HG02870 (cell line): ENCODE results near the gene CRYBB3.

ENCODE experiments used
- ATAC-seq: cut with Tn5 transposase; IDR thresholded peaks from one replicate; pipeline ENCODE4 v1.9.1; 2021; ENCODE audit warnings: mild to moderate bottlenecking, moderate library complexity; ENCODE audit not compliant: unreplicated experiment

Gene CRYBB3

GRCh38 chr22:25199731-25200520, at the start of gene CRYBB3:
TSS of gene CRYBB3 (plus strand) at chr22:25199858. CDS start at chr22:25201397, 1,539 bp downstream.
- ATAC-seq, result no peak

- no peak for ATAC-seq
Observed at GRCh38 chr22:25153961-25154666, 45.5 kb upstream of the CRYBB3 start.

- ATAC-seq, result no peak
Observed at GRCh38 chr22:25154667-25154999, 45.0 kb upstream of the CRYBB3 start.

- ATAC-seq, result no peak
Observed at GRCh38 chr22:25156736-25157135, 42.9 kb upstream of the CRYBB3 start.

- ATAC-seq, result no peak
Observed at GRCh38 chr22:25159028-25159427, 40.6 kb upstream of the CRYBB3 start.

GRCh38 chr22:25160120-25160996, 39.3 kb upstream of the CRYBB3 start:
- ATAC-seq, result no peak

GRCh38 chr22:25161017-25161915, 38.4 kb upstream of the CRYBB3 start:
- ATAC-seq, result no peak

GRCh38 chr22:25161916-25162530, 37.6 kb upstream of the CRYBB3 start:
- no peak for ATAC-seq

- ATAC-seq, result no peak
Observed at GRCh38 chr22:25162561-25162960, 37.1 kb upstream of the CRYBB3 start.

- no peak for ATAC-seq
Observed at GRCh38 chr22:25165785-25166184, 33.9 kb upstream of the CRYBB3 start.

- ATAC-seq, result no peak
Observed at GRCh38 chr22:25166266-25167040, 33.2 kb upstream of the CRYBB3 start.

- ATAC-seq, result no peak
Observed at GRCh38 chr22:25167082-25167481, 32.6 kb upstream of the CRYBB3 start.

- no peak for ATAC-seq
Observed at GRCh38 chr22:25167834-25168601, 31.6 kb upstream of the CRYBB3 start.

- ATAC-seq, result no peak
Observed at GRCh38 chr22:25169278-25170031, 30.2 kb upstream of the CRYBB3 start.

- ATAC-seq, result no peak
Observed at GRCh38 chr22:25170426-25170980, 29.2 kb upstream of the CRYBB3 start.

- ATAC-seq, result no peak
Observed at GRCh38 chr22:25172153-25172552, 27.5 kb upstream of the CRYBB3 start.

- ATAC-seq, result no peak
Observed at GRCh38 chr22:25174156-25174887, 25.3 kb upstream of the CRYBB3 start.
